Sigmoid colon (tissue), 7 donors: ENCODE measurements around the gene C5. TPM values are rescaled to one million over a fixed set of nuclear protein-coding genes. Genes with fewer than 3 reads are reported as not detected.

ENCODE experiments used
- DNase-seq: peaks from one replicate; pipeline ENCODE4 v3.0.0-alpha.2; 2019
- H3K27ac ChIP-seq, 4 donors: fragments of 200-600 bp; sonication (generic); one replicate each; pipeline ENCODE4 v1.5.1; 2016 to 2019; ENCODE audit warnings: mild to moderate bottlenecking in 1 of 4
- H3K27me3 ChIP-seq, 3 donors: fragments of 200-600 bp; sonication (generic); one replicate each; pipeline ENCODE4 v1.5.1; 2019; ENCODE audit warnings: mild to moderate bottlenecking in 1 of 3
- H3K36me3 ChIP-seq, 4 donors: fragments of 200-600 bp; sonication (generic); one replicate each; pipeline ENCODE4 v1.5.1; 2016 to 2019
- H3K4me1 ChIP-seq, 4 donors: fragments of 200-600 bp; sonication (generic); one replicate each; pipeline ENCODE4 v1.5.1; 2017 to 2019
- H3K4me3 ChIP-seq, 4 donors: fragments of 200-600 bp; sonication (generic); one replicate each; pipeline ENCODE4 v1.5.1; 2017 to 2019; ENCODE audit warnings: mild to moderate bottlenecking in 2 of 4, moderate library complexity in 1 of 4
- H3K9me3 ChIP-seq, 4 donors: fragments of 200-600 bp in 3 of 4; sonication (generic) in 3 of 4; one replicate each; pipeline versions ENCODE4 v1.5.1 to v1.6.1; 2013 to 2019
- CTCF ChIP-seq, 4 experiments: fragments of 450-650 bp in 3 of 4; fragments of 200-600 bp in 1 of 4; IDR thresholded peaks; one replicate each; pipeline ENCODE4 v1.5.1; 2016 to 2019; ENCODE audit warnings: antibody characterized with exemption in 4 of 4, mild to moderate bottlenecking in 3 of 4, moderate library complexity in 2 of 4
- EP300 ChIP-seq, 4 donors: sonication (generic); formaldehyde crosslinking; IDR thresholded peaks; one replicate each; pipeline ENCODE4 v1.6.1; 2017; ENCODE audit warnings: antibody characterized with exemption in 4 of 4
- POLR2A ChIP-seq, 2 donors: fragments of 450-650 bp; IDR thresholded peaks; one replicate each; pipeline ENCODE4 v1.6.1; 2016; ENCODE audit warnings: antibody characterized with exemption in 2 of 2, mild to moderate bottlenecking in 2 of 2, moderate library complexity in 2 of 2
- POLR2AphosphoS5 ChIP-seq, 4 donors: sonication (generic); formaldehyde crosslinking; IDR thresholded peaks; one replicate each; pipeline ENCODE4 v1.6.1; 2017; ENCODE audit warnings: antibody characterized with exemption in 4 of 4
- WGBS, 2 donors: extraction: QIAGEN DNeasy Blood & Tissue Kit; methylation state at CpG; one replicate each; pipeline ENCODE4 v1.1.7; 2013; 5-methylcytosine and 5-hydroxymethylcytosine counted together
- intact Hi-C: fragments of 100-400 bp; cut with DNase I; formaldehyde crosslinking; loops from one replicate; pipeline ENCODE4 v1.15.1; 2023
- polyA plus RNA-seq, 3 donors: library from polyadenylated mRNA; stranded (reverse); fragments of 200-250 nt; gene quantifications; one replicate each; pipeline ENCODE4 v1.2.3, GENCODE V29; 2013
- total RNA-seq, 4 donors: library from RNA; depleted of rRNA; stranded (reverse); fragments of >200 nt; gene quantifications; one replicate each; pipeline ENCODE4 v1.1.0, GENCODE V29; 2016
- donor health status: healthy with polysubstance abuse.
- donor health status: Bipolar disorder and iron deficiency.
- donor health status: healthy.

The C5 gene
- total and polyA plus RNA-seq, 7 donors = under 0.01 to 6.4 (median 4.6) TPM

DNA sequence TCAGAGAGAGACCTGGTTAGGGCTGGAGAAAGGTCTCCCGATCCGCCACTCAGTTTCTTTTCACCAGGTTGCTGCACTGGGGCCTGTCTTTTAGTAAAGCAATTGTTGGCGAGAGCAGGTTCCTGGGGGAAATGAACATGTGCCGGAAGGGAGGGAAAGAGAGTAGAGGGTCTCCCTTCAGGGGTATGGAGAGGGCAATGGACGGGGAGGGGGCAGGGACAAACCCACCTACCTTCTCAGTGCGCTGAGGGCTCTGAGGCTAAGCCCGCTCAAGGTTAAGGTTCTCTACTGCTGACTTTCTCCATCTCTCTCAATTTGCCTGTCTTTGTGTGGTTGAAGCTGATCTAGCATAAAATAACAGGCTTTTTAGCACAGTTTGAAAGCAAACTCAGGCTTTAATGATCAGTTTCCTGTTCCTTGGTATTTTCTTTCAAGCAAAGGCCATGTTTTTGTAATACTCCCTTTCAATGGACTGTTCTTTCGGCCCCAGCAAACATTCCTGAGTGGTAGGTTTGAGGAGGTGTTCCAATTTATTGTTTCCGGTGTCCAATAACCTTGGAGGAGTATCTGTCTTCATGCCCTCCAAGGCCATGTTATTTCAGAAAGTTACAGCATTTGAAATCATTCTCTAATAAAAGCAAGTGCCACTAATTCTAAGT is 98.0 kb downstream of the C5 start:
- Histone ChIP-seq H3K36me3 (peaks cover 0 to 6% (median 2%) of the 10 kb centered on the region in 4 donors), H3K27me3 (no peaks in the 10 kb centered on the region), H3K27ac (no peak overlapping the region), H3K9me3 (no peaks in the 10 kb centered on the region), H3K4me3 (no peak overlapping the region), H3K4me1 (no peaks in the 10 kb centered on the region)
- 94 to 95% methylated on average over 9 of the region's 9 CpGs for WGBS, 2 donors
- DNase-seq = no peak
- TF ChIP-seq CTCF (IDR thresholded peaks at IDR 0.05) (no peak), POLR2AphosphoS5 (IDR thresholded peaks at IDR 0.05) (no peak), EP300 (IDR thresholded peaks at IDR 0.05) (no peak), POLR2A (IDR thresholded peaks at IDR 0.05) (no peak)
- intact Hi-C loops = no loop called here

GRCh38 chr9:120950421-120951388 is 99.4 kb downstream of the C5 start:
- intact Hi-C loops = no loop called here
- no peaks in the 10 kb centered on the region for H3K27me3 ChIP-seq
- H3K4me1 ChIP-seq = no peaks in the 10 kb centered on the region
- no peaks in the 10 kb centered on the region for H3K9me3 ChIP-seq
- peaks cover 0 to 6% (median 2%) of the 10 kb centered on the region in 4 donors for H3K36me3 ChIP-seq
- H3K4me3 ChIP-seq = no peak overlapping the region
- TF ChIP-seq POLR2AphosphoS5 (IDR thresholded peaks at IDR 0.05) = no peak
- no peak for TF ChIP-seq CTCF (IDR thresholded peaks at IDR 0.05)
- TF ChIP-seq EP300 (IDR thresholded peaks at IDR 0.05) = no peak
- no peak for TF ChIP-seq POLR2A (IDR thresholded peaks at IDR 0.05)
- DNase-seq = no peak
- 87 to 89% methylated on average over 8 of the region's 8 CpGs for WGBS, 2 donors
- H3K27ac ChIP-seq = peak overlapping the region in 3 of 4 donors; percentile 4 to 55 (median 35)

GRCh38 chr9:120949290-120949689 is 100.8 kb downstream of the C5 start:
- intact Hi-C loops = no loop called here
- Histone ChIP-seq H3K36me3 (peaks cover 0 to 6% (median 2%) of the 10 kb centered on the region in 4 donors), H3K4me3 (no peak overlapping the region), H3K4me1 (no peaks in the 10 kb centered on the region), H3K27ac (no peak overlapping the region), H3K27me3 (no peaks in the 10 kb centered on the region), H3K9me3 (no peaks in the 10 kb centered on the region)
- TF ChIP-seq CTCF (IDR thresholded peaks at IDR 0.05) (no peak), EP300 (IDR thresholded peaks at IDR 0.05) (no peak), POLR2A (IDR thresholded peaks at IDR 0.05) (no peak), POLR2AphosphoS5 (IDR thresholded peaks at IDR 0.05) (no peak)
- 94 to 95% methylated on average over 2 of the region's 2 CpGs for WGBS, 2 donors
- no peak for DNase-seq

GRCh38 chr9:120948824-120949223 is 101.3 kb downstream of the C5 start:
- Histone ChIP-seq H3K9me3 (no peaks in the 10 kb centered on the region), H3K27ac (no peak overlapping the region), H3K4me3 (no peak overlapping the region), H3K4me1 (no peaks in the 10 kb centered on the region), H3K36me3 (peaks cover 0 to 6% (median 2%) of the 10 kb centered on the region in 4 donors), H3K27me3 (no peaks in the 10 kb centered on the region)
- no peak for TF ChIP-seq POLR2A (IDR thresholded peaks at IDR 0.05)
- TF ChIP-seq POLR2AphosphoS5 (IDR thresholded peaks at IDR 0.05) = no peak
- no peak for TF ChIP-seq EP300 (IDR thresholded peaks at IDR 0.05)
- TF ChIP-seq CTCF (IDR thresholded peaks at IDR 0.05) = no peak
- DNase-seq = no peak
- intact Hi-C loops = no loop called here
- WGBS, 2 donors = 95 to 100% methylated on average over 1 of the region's 1 CpG
